Mesenchymal stem cell (in vitro differentiated cells and primary cell): ENCODE data around the gene ACAP1.

Experiments used
- DNase-seq: peaks from one replicate; pipeline ENCODE4 v3.0.0-alpha.2; 2013
- H2AFZ ChIP-seq: one replicate; pipeline ENCODE4 v1.6.1; 2013; ENCODE audit warnings: low read depth, mild to moderate bottlenecking, control low read depth, inconsistent platforms, low read length, moderate library complexity
- H2AK5ac ChIP-seq: 2 replicates; pipeline ENCODE4 v1.6.1; 2013; ENCODE audit warnings: low read length, moderate library complexity, mild to moderate bottlenecking, inconsistent platforms; ENCODE audit not compliant: severe bottlenecking
- H2BK120ac ChIP-seq: one replicate; pipeline ENCODE4 v1.6.1; 2013; ENCODE audit warnings: low read depth, mild to moderate bottlenecking, inconsistent platforms, low read length, moderate library complexity
- H2BK12ac ChIP-seq, 2 experiments: one replicate each; pipeline ENCODE4 v1.6.1; 2013; ENCODE audit warnings: inconsistent platforms in 2 of 2, low read length in 2 of 2, mild to moderate bottlenecking in 2 of 2, moderate library complexity in 2 of 2, control low read depth in 1 of 2
- H2BK15ac ChIP-seq: one replicate; pipeline ENCODE4 v1.6.1; 2013; ENCODE audit warnings: mild to moderate bottlenecking, low read depth, inconsistent platforms; ENCODE audit not compliant: poor library complexity, severe bottlenecking
- H2BK5ac ChIP-seq: 2 replicates; pipeline ENCODE4 v1.6.1; 2013; ENCODE audit warnings: low read depth, mild to moderate bottlenecking, low read length, control low read depth, inconsistent platforms; ENCODE audit not compliant: poor library complexity, severe bottlenecking
- H3K14ac ChIP-seq, 2 experiments: one replicate each; pipeline ENCODE4 v1.6.1; 2013; ENCODE audit warnings: inconsistent platforms in 2 of 2, low read length in 2 of 2, control low read depth in 1 of 2, mild to moderate bottlenecking in 1 of 2, moderate library complexity in 1 of 2
- H3K18ac ChIP-seq, 2 experiments: one replicate each; pipeline ENCODE4 v1.6.1; 2013; ENCODE audit warnings: inconsistent platforms in 2 of 2, low read length in 2 of 2, control low read depth in 1 of 2, low read depth in 1 of 2, mild to moderate bottlenecking in 1 of 2
- H3K23ac ChIP-seq, 2 experiments: one replicate each; pipeline ENCODE4 v1.6.1; 2013; ENCODE audit warnings: inconsistent platforms in 2 of 2, low read length in 2 of 2, mild to moderate bottlenecking in 2 of 2, moderate library complexity in 2 of 2, control low read depth in 1 of 2
- H3K27ac ChIP-seq: 2 replicates; pipeline ENCODE4 v1.5.1; 2013; ENCODE audit warnings: mild to moderate bottlenecking, moderate library complexity, low read length, control low read depth, inconsistent platforms; ENCODE audit not compliant: poor library complexity, severe bottlenecking
- H3K27me3 ChIP-seq, 2 experiments: 2 replicates each; pipeline versions ENCODE4 v1.6.1 to v1.7.0; 2013; ENCODE audit warnings: low read length in 2 of 2, mild to moderate bottlenecking in 2 of 2, moderate library complexity in 2 of 2, control low read depth in 1 of 2, inconsistent platforms in 1 of 2; ENCODE audit not compliant: control insufficient read depth in 1 of 2, insufficient read depth in 1 of 2
- H3K36me3 ChIP-seq, 2 experiments: 2 replicates each; pipeline versions ENCODE4 v1.6.1 to v1.7.0; 2013; ENCODE audit warnings: low read length in 2 of 2, control low read depth in 1 of 2, inconsistent platforms in 1 of 2, low read depth in 1 of 2, mild to moderate bottlenecking in 1 of 2; ENCODE audit not compliant: insufficient read depth in 2 of 2, control insufficient read depth in 1 of 2
- H3K4ac ChIP-seq, 2 experiments: one replicate each; pipeline ENCODE4 v1.6.1; 2013; ENCODE audit warnings: inconsistent platforms in 2 of 2, low read length in 2 of 2, mild to moderate bottlenecking in 2 of 2, moderate library complexity in 2 of 2, control low read depth in 1 of 2, low read depth in 1 of 2
- H3K4me1 ChIP-seq: 2 replicates; pipeline ENCODE4 v1.6.1; 2013; ENCODE audit warnings: low read depth, low read length, control low read depth; ENCODE audit not compliant: control insufficient read depth, insufficient read depth
- H3K4me2 ChIP-seq: 2 replicates; pipeline ENCODE4 v1.6.1; 2013; ENCODE audit warnings: low read length, mild to moderate bottlenecking, inconsistent platforms; ENCODE audit not compliant: poor library complexity, severe bottlenecking
- H3K4me3 ChIP-seq, 2 experiments: 2 replicates each; pipeline versions ENCODE4 v1.5.1 to v1.7.0; 2013; ENCODE audit warnings: low read length in 2 of 2, mild to moderate bottlenecking in 2 of 2, control low read depth in 1 of 2, low read depth in 1 of 2; ENCODE audit not compliant: insufficient read depth in 1 of 2
- H3K79me1 ChIP-seq: replicated peaks from 2 replicates; pipeline ENCODE4 v1.6.1; 2013; ENCODE audit warnings: mild to moderate bottlenecking, control low read depth, low read length, inconsistent platforms; ENCODE audit not compliant: poor library complexity, severe bottlenecking
- H3K9ac ChIP-seq: 2 replicates; pipeline ENCODE4 v1.7.0; 2013; ENCODE audit warnings: mild to moderate bottlenecking, low read length, moderate library complexity
- H3K9me3 ChIP-seq: 2 replicates; pipeline ENCODE4 v1.7.0; 2013; ENCODE audit warnings: mild to moderate bottlenecking, low read length; ENCODE audit not compliant: control insufficient read depth
- H4K8ac ChIP-seq: one replicate; pipeline ENCODE4 v1.6.1; 2013; ENCODE audit warnings: inconsistent platforms, mild to moderate bottlenecking, low read length, moderate library complexity
- H4K91ac ChIP-seq: one replicate; pipeline ENCODE4 v1.6.1; 2013; ENCODE audit warnings: mild to moderate bottlenecking, low read length, inconsistent platforms
- WGBS: methylation state at CpG from one replicate; pipeline ENCODE4 v1.1.7; 2013; ENCODE audit warnings: mixed read lengths; 5-methylcytosine and 5-hydroxymethylcytosine counted together

Gene ACAP1

GRCh38 chr17:7382901-7383300 is 46.6 kb downstream of the ACAP1 start:
- H3K14ac ChIP-seq, result no peak overlapping the region
- H2BK120ac ChIP-seq, result no peak overlapping the region
- no peak overlapping the region for H3K18ac ChIP-seq

GRCh38 chr17:7383371-7383741 is 47.0 kb downstream of the ACAP1 start:
- Histone ChIP-seq H3K4me3 (peak overlapping the region in 1 of 2 experiments; percentile 65), H3K23ac (no peak overlapping the region), H3K27ac (no peak overlapping the region), H3K4ac (no peak overlapping the region), H4K91ac (no peak overlapping the region), H3K9me3 (peaks cover 12% of the 10 kb centered on the region), H2BK15ac (no peak overlapping the region), H2BK120ac (no peak overlapping the region), H3K4me2 (no peak overlapping the region), H2AK5ac (no peak overlapping the region), H4K8ac (no peak overlapping the region), H3K79me1 (peaks cover under 1% of the 10 kb centered on the region), H2BK5ac (no peak overlapping the region), H3K27me3 (peaks cover 42 to 46% of the 10 kb centered on the region in 2 experiments), H3K36me3 (peaks cover 2 to 22% of the 10 kb centered on the region in 2 experiments), H3K9ac (peak overlapping the region; percentile 2), H3K18ac (no peak overlapping the region), H3K4me1 (peaks cover 19% of the 10 kb centered on the region), H2BK12ac (no peak overlapping the region), H3K14ac (peak overlapping the region in 1 of 2 experiments; percentile 79), H2AFZ (no peak overlapping the region)
- DNase-seq, result no peak
- WGBS, result 89% methylated on average over 11 of the region's 11 CpGs

More at GRCh38 chr17:7382901-7383300, 46.6 kb downstream of the ACAP1 start:
- Histone ChIP-seq H3K4me2 (no peak overlapping the region), H3K9me3 (peaks cover 12% of the 10 kb centered on the region), H4K91ac (no peak overlapping the region), H3K36me3 (peaks cover 0 to 17% of the 10 kb centered on the region in 2 experiments), H3K27ac (no peak overlapping the region), H3K27me3 (peaks cover 42 to 46% of the 10 kb centered on the region in 2 experiments), H3K4me1 (peaks cover 19% of the 10 kb centered on the region), H2BK5ac (no peak overlapping the region), H4K8ac (no peak overlapping the region), H3K4me3 (no peak overlapping the region), H3K79me1 (no peaks in the 10 kb centered on the region), H3K23ac (no peak overlapping the region), H3K4ac (no peak overlapping the region), H2AK5ac (no peak overlapping the region), H2BK15ac (no peak overlapping the region), H3K9ac (no peak overlapping the region), H2BK12ac (no peak overlapping the region), H2AFZ (no peak overlapping the region)
- WGBS, result 88% methylated on average over 10 of the region's 10 CpGs
- no peak for DNase-seq

- DNase-seq, result peak; percentile 32
- no peak overlapping the region for H4K91ac ChIP-seq
- peak overlapping the region; percentile 23 to 65 for H3K4me3 ChIP-seq
- H3K4me1 ChIP-seq, result peaks cover 19% of the 10 kb centered on the region
- H3K18ac ChIP-seq, result no peak overlapping the region
- WGBS, result 12% methylated on average over 65 of the region's 65 CpGs
- H3K27me3 ChIP-seq, result peaks cover 42 to 46% of the 10 kb centered on the region in 2 experiments
- peaks cover 1% of the 10 kb centered on the region for H3K79me1 ChIP-seq
- no peak overlapping the region for H3K27ac ChIP-seq
- no peak overlapping the region for H3K4ac ChIP-seq
- H3K9ac ChIP-seq, result peak overlapping the region; percentile 41
- H3K14ac ChIP-seq, result peak overlapping the region in 1 of 2 experiments; percentile 79
- no peak overlapping the region for H2BK15ac ChIP-seq
- H3K9me3 ChIP-seq, result peaks cover 12% of the 10 kb centered on the region
- H3K4me2 ChIP-seq, result peak overlapping the region; percentile 73
- H2BK5ac ChIP-seq, result no peak overlapping the region
- peak overlapping the region; percentile 64 for H2AFZ ChIP-seq
- H3K23ac ChIP-seq, result peak overlapping the region; percentile 72 to 73
- peaks cover 7 to 27% of the 10 kb centered on the region in 2 experiments for H3K36me3 ChIP-seq
- H4K8ac ChIP-seq, result no peak overlapping the region
- no peak overlapping the region for H2BK120ac ChIP-seq
- no peak overlapping the region for H2AK5ac ChIP-seq
- H2BK12ac ChIP-seq, result no peak overlapping the region
Observed at GRCh38 chr17:7383742-7384488, 47.6 kb downstream of the ACAP1 start.

GRCh38 chr17:7384489-7385081 is 48.3 kb downstream of the ACAP1 start:
- WGBS, result 47% methylated on average over 21 of the region's 23 CpGs
- H3K14ac ChIP-seq, result peak overlapping the region in 1 of 2 experiments; percentile 2

More at GRCh38 chr17:7384489-7385081, 48.3 kb downstream of the ACAP1 start:
- H3K27ac ChIP-seq, result no peak overlapping the region
- H3K27me3 ChIP-seq, result peaks cover 40 to 41% of the 10 kb centered on the region in 2 experiments
- peaks cover 1% of the 10 kb centered on the region for H3K79me1 ChIP-seq
- no peak overlapping the region for H2BK5ac ChIP-seq
- H3K9ac ChIP-seq, result peak overlapping the region; percentile 41
- H2BK15ac ChIP-seq, result no peak overlapping the region
- no peak overlapping the region for H4K8ac ChIP-seq
- no peak overlapping the region for H2BK120ac ChIP-seq
- no peak overlapping the region for H3K23ac ChIP-seq
- H4K91ac ChIP-seq, result no peak overlapping the region
- H3K18ac ChIP-seq, result no peak overlapping the region
- no peak overlapping the region for H2BK12ac ChIP-seq
- peaks cover 19% of the 10 kb centered on the region for H3K4me1 ChIP-seq
- DNase-seq, result no peak
- H2AK5ac ChIP-seq, result no peak overlapping the region
- peak overlapping the region; percentile 73 for H3K4me2 ChIP-seq
- H3K36me3 ChIP-seq, result peaks cover 14 to 34% of the 10 kb centered on the region in 2 experiments
- peaks cover 6% of the 10 kb centered on the region for H3K9me3 ChIP-seq
- H2AFZ ChIP-seq, result no peak overlapping the region
- no peak overlapping the region for H3K4ac ChIP-seq
- H3K4me3 ChIP-seq, result peak overlapping the region; percentile 23 to 65
